PFSK-1 (cell line): ENCODE results near the gene HIBCH.

Experiments
- FOXP2 ChIP-seq: optimal IDR thresholded peaks from 2 replicates; pipeline ENCODE3; 2011; ENCODE audit warnings: borderline replicate concordance, control low read depth, inconsistent platforms; ENCODE audit not compliant: insufficient read depth; ENCODE audit errors: extremely low read length, extremely low read depth
- POLR2AphosphoS5 ChIP-seq: IDR thresholded peaks from 2 replicates; pipeline ENCODE4 v1.6.1; 2012; ENCODE audit warnings: low read depth, mild to moderate bottlenecking, control low read depth, low read length, moderate library complexity
- SIN3A ChIP-seq: IDR thresholded peaks from 2 replicates; pipeline ENCODE4 v1.6.1; 2012; ENCODE audit warnings: mild to moderate bottlenecking, low read length, moderate library complexity, borderline replicate concordance; ENCODE audit not compliant: insufficient read depth
- TAF1 ChIP-seq: IDR thresholded peaks from 2 replicates; pipeline ENCODE4 v1.6.1; 2012; ENCODE audit warnings: low read length, control low read depth, borderline replicate concordance; ENCODE audit not compliant: insufficient read depth
- TF ChIP-seq, protein P1 (sequence below), 2 experiments: IDR thresholded peaks; 2 replicates each; pipeline versions ENCODE4 v1.6.1 to v1.8.0; 2011 to 2012; ENCODE audit warnings: low read depth in 2 of 2, low read length in 2 of 2, control low read depth in 1 of 2, inconsistent platforms in 1 of 2, mild to moderate bottlenecking in 1 of 2, moderate library complexity in 1 of 2; ENCODE audit not compliant: insufficient read depth in 1 of 2

Gene HIBCH

DNA sequence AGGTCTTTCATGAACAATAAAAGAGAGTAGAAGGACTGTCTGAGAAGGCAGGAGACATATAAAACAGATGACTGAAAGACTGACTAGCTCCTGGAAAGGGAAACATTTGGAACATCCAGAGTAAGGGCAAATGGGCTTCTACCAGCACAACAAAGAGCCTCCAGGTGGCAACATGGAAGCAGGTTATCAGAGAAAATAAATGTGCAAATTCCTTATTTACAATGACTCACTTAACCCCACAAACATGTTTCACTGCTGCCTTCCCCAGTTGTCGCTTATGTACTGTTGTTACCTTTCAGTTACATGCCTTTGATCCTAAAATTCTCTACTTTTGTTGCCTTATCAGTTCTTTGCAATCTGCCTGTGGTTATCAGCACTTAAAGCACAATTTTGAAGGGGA lies 117.0 kb downstream of the HIBCH start:
- TF ChIP-seq FOXP2: no peak
- no peak for TF ChIP-seq POLR2AphosphoS5
- TF ChIP-seq TAF1: no peak
- TF ChIP-seq SIN3A: no peak
- TF ChIP-seq, protein P1, sequence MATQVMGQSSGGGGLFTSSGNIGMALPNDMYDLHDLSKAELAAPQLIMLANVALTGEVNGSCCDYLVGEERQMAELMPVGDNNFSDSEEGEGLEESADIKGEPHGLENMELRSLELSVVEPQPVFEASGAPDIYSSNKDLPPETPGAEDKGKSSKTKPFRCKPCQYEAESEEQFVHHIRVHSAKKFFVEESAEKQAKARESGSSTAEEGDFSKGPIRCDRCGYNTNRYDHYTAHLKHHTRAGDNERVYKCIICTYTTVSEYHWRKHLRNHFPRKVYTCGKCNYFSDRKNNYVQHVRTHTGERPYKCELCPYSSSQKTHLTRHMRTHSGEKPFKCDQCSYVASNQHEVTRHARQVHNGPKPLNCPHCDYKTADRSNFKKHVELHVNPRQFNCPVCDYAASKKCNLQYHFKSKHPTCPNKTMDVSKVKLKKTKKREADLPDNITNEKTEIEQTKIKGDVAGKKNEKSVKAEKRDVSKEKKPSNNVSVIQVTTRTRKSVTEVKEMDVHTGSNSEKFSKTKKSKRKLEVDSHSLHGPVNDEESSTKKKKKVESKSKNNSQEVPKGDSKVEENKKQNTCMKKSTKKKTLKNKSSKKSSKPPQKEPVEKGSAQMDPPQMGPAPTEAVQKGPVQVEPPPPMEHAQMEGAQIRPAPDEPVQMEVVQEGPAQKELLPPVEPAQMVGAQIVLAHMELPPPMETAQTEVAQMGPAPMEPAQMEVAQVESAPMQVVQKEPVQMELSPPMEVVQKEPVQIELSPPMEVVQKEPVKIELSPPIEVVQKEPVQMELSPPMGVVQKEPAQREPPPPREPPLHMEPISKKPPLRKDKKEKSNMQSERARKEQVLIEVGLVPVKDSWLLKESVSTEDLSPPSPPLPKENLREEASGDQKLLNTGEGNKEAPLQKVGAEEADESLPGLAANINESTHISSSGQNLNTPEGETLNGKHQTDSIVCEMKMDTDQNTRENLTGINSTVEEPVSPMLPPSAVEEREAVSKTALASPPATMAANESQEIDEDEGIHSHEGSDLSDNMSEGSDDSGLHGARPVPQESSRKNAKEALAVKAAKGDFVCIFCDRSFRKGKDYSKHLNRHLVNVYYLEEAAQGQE (IDR thresholded peaks at IDR 0.05; ENCODE audit: insufficient read depth in 1 of 2, low read depth in 2 of 2, low read length in 2 of 2): no peak

DNA sequence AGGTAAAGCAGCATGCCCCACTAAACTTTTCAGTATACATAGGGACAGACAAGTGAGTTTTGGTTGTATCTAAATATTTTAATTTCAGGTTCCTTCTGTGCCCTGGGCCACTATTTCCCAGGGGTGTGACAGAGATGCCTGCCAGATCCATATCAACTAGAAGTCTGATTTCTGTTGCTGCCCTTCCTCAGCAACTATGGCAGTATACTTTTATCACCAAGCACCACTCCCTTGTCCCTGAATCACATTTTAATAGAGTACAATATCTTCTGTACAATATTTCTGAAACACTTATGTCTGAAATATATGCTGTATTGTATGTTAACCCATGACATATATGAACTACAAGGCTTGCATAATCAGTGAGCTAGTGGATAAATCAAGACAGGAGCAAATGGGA lies 117.6 kb downstream of the HIBCH start:
- TF ChIP-seq, protein P1 (IDR thresholded peaks at IDR 0.05; ENCODE audit: insufficient read depth in 1 of 2, low read depth in 2 of 2, low read length in 2 of 2): no peak
- TF ChIP-seq TAF1 (no peak), FOXP2 (no peak), POLR2AphosphoS5 (no peak), SIN3A (no peak)

GRCh38 chr2:190200603-190201002 lies 119.0 kb downstream of the HIBCH start:
- no peak for TF ChIP-seq TAF1
- TF ChIP-seq SIN3A: no peak
- no peak for TF ChIP-seq POLR2AphosphoS5
- TF ChIP-seq, protein P1 (IDR thresholded peaks at IDR 0.05; ENCODE audit: insufficient read depth in 1 of 2, low read depth in 2 of 2, low read length in 2 of 2): no peak
- no peak for TF ChIP-seq FOXP2

GRCh38 chr2:190199530-190199929 lies 120.1 kb downstream of the HIBCH start:
- TF ChIP-seq POLR2AphosphoS5 (no peak), FOXP2 (no peak), TAF1 (no peak), SIN3A (no peak)
- TF ChIP-seq, protein P1 (IDR thresholded peaks at IDR 0.05; ENCODE audit: insufficient read depth in 1 of 2, low read depth in 2 of 2, low read length in 2 of 2): no peak

GRCh38 chr2:190199109-190199508 lies 120.5 kb downstream of the HIBCH start:
- TF ChIP-seq FOXP2: no peak
- no peak for TF ChIP-seq TAF1
- no peak for TF ChIP-seq POLR2AphosphoS5
- TF ChIP-seq SIN3A: no peak
- TF ChIP-seq, protein P1 (IDR thresholded peaks at IDR 0.05; ENCODE audit: insufficient read depth in 1 of 2, low read depth in 2 of 2, low read length in 2 of 2): no peak
